Left ventricle myocardium inferior (tissue), 1 donor: ENCODE results near the gene SCAF8. TPM values are rescaled to one million over a fixed set of nuclear protein-coding genes. Genes with fewer than 3 reads are reported as not detected.

Experiments
- DNase-seq: peaks from one replicate; pipeline ENCODE4 v3.0.0-alpha.2; 2020
- H3K27ac ChIP-seq: fragments of 200-600 bp; replicated peaks from 2 replicates; pipeline ENCODE4 v1.8.0; 2021
- H3K27me3 ChIP-seq: fragments of 200-600 bp; 2 replicates; pipeline ENCODE4 v1.8.0; 2021; ENCODE audit warnings: low read depth
- H3K36me3 ChIP-seq: fragments of 200-600 bp; 2 replicates; pipeline ENCODE4 v1.8.0; 2021
- H3K4me1 ChIP-seq: fragments of 200-600 bp; 2 replicates; pipeline ENCODE4 v1.8.0; 2021
- H3K4me3 ChIP-seq: fragments of 200-600 bp; 2 replicates; pipeline ENCODE4 v1.8.0; 2021; ENCODE audit warnings: mild to moderate bottlenecking, moderate library complexity
- H3K9me3 ChIP-seq: fragments of 200-600 bp; replicated peaks from 2 replicates; pipeline ENCODE4 v1.8.0; 2021
- CTCF ChIP-seq: fragments of 200-600 bp; IDR thresholded peaks from 2 replicates; pipeline ENCODE4 v1.8.0; 2021; ENCODE audit warnings: antibody characterized with exemption, mild to moderate bottlenecking, borderline replicate concordance
- intact Hi-C: fragments of 100-400 bp; cut with micrococcal nuclease; formaldehyde crosslinking; loops from one replicate; pipeline ENCODE4 v1.11.0; 2022
- total RNA-seq: library from RNA; stranded (reverse); fragmentation: NEBNext Ultra II Directional; extraction: Animal tissue kit (Norgen Biotek cat#: 25700); gene quantifications from one replicate; pipeline ENCODE4 v1.2.1, GENCODE V29; 2021
- donor health status: DM: no; HTN: yes; CAD: no; lungs with severe emphysema.

SCAF8 gene
- total RNA-seq, 1 donor from 2014 or later, result 54.2 TPM

- intact Hi-C loops, result no loop called here
- no peak for TF ChIP-seq CTCF
- Histone ChIP-seq H3K27me3 (no peaks in the 10 kb centered on the region), H3K4me1 (peaks cover 21% of the 10 kb centered on the region), H3K27ac (no peak overlapping the region), H3K4me3 (no peak overlapping the region), H3K9me3 (no peaks in the 10 kb centered on the region), H3K36me3 (peaks cover 2% of the 10 kb centered on the region)
- no peak for DNase-seq
Observed at GRCh38 chr6:154861825-154862224, 128.6 kb downstream of the SCAF8 start.

GRCh38 chr6:154862536-154862935 is 129.3 kb downstream of the SCAF8 start:
- Histone ChIP-seq H3K4me1 (peaks cover 21% of the 10 kb centered on the region), H3K36me3 (peaks cover 2% of the 10 kb centered on the region), H3K27me3 (no peaks in the 10 kb centered on the region), H3K9me3 (no peaks in the 10 kb centered on the region), H3K4me3 (no peak overlapping the region), H3K27ac (no peak overlapping the region)
- TF ChIP-seq CTCF, result no peak
- no peak for DNase-seq
- intact Hi-C loops, result no loop called here

- Histone ChIP-seq H3K9me3 (no peaks in the 10 kb centered on the region), H3K4me1 (peaks cover 29% of the 10 kb centered on the region), H3K36me3 (peaks cover 2% of the 10 kb centered on the region), H3K4me3 (no peak overlapping the region), H3K27ac (no peak overlapping the region), H3K27me3 (no peaks in the 10 kb centered on the region)
- DNase-seq, result no peak
- TF ChIP-seq CTCF, result no peak
- intact Hi-C loops, result no loop called here
Observed at GRCh38 chr6:154864066-154864430, 130.8 kb downstream of the SCAF8 start.

GRCh38 chr6:154865291-154865690 is 132.1 kb downstream of the SCAF8 start:
- H3K9me3 ChIP-seq, result no peaks in the 10 kb centered on the region
- peaks cover 2% of the 10 kb centered on the region for H3K36me3 ChIP-seq
- DNase-seq, result no peak
- H3K4me1 ChIP-seq, result peaks cover 29% of the 10 kb centered on the region
- no peak overlapping the region for H3K4me3 ChIP-seq
- no peaks in the 10 kb centered on the region for H3K27me3 ChIP-seq
- intact Hi-C loops, result loop anchor here (5.0 kb wide), 1 partner anchor 317 kb away; no protein-coding TSS in a partner anchor
- peak overlapping the region; percentile 27 for H3K27ac ChIP-seq
- no peak for TF ChIP-seq CTCF

GRCh38 chr6:154868143-154868594 is 135.0 kb downstream of the SCAF8 start:
- Histone ChIP-seq H3K27ac (no peak overlapping the region), H3K27me3 (no peaks in the 10 kb centered on the region), H3K4me3 (no peak overlapping the region), H3K9me3 (no peaks in the 10 kb centered on the region), H3K4me1 (peaks cover 27% of the 10 kb centered on the region), H3K36me3 (peaks cover 2% of the 10 kb centered on the region)
- no peak for DNase-seq
- intact Hi-C loops, result loop anchor here (5.0 kb wide), 1 partner anchor 314 kb away; no protein-coding TSS in a partner anchor
- peak; percentile 80 for TF ChIP-seq CTCF
